CD14-positive monocyte (primary cell): ENCODE data around the gene SEC23A. TPM values are rescaled to one million over a fixed set of nuclear protein-coding genes. Genes with fewer than 3 reads are reported as not detected.
"Not testable (repeated sequence)": the region's sequence is repeated elsewhere in the genome, so short reads cannot be mapped to it uniquely, and the experiment has no call there.

Experiments used
- DNase-seq, 3 donors: peaks; one replicate each; pipeline ENCODE4 v3.0.0-alpha.2; 2011 to 2022
- H2AFZ ChIP-seq: 2 replicates; pipeline ENCODE4 v1.6.0; 2012; ENCODE audit warnings: mild to moderate bottlenecking, low read depth, low read length, inconsistent platforms; ENCODE audit not compliant: insufficient read depth, poor library complexity, severe bottlenecking
- H3K27ac ChIP-seq, 2 donors: 1 replicate in 1 of 2; 2 replicates in 1 of 2; pipeline ENCODE4 v1.5.1; 2012 to 2013; ENCODE audit warnings: low read length in 2 of 2, control low read depth in 1 of 2, inconsistent platforms in 1 of 2, low read depth in 1 of 2, mild to moderate bottlenecking in 1 of 2
- H3K27me3 ChIP-seq, 2 donors: one replicate each; pipeline versions ENCODE4 v1.6.0 to v1.6.1; 2011 to 2013; ENCODE audit warnings: low read length in 2 of 2; ENCODE audit not compliant: control insufficient read depth in 2 of 2, insufficient read depth in 2 of 2
- H3K36me3 ChIP-seq, 2 donors: replicated peaks in 1 of 2; 1 replicate in 1 of 2; 2 replicates in 1 of 2; pipeline versions ENCODE4 v1.5.1 to v1.6.1; 2012 to 2013; ENCODE audit warnings: low read length in 2 of 2, control low read depth in 1 of 2, inconsistent platforms in 1 of 2, mild to moderate bottlenecking in 1 of 2; ENCODE audit not compliant: insufficient read depth in 2 of 2, control insufficient read depth in 1 of 2
- H3K4me1 ChIP-seq, 2 donors: 1 replicate in 1 of 2; 2 replicates in 1 of 2; pipeline versions ENCODE4 v1.5.1 to v1.6.1; 2012 to 2013; ENCODE audit warnings: low read length in 2 of 2, control low read depth in 1 of 2, inconsistent platforms in 1 of 2, mild to moderate bottlenecking in 1 of 2, moderate library complexity in 1 of 2; ENCODE audit not compliant: insufficient read depth in 2 of 2, control insufficient read depth in 1 of 2
- H3K4me2 ChIP-seq: replicated peaks from 2 replicates; pipeline ENCODE3; 2012; ENCODE audit warnings: low read length, moderate library complexity, mild to moderate bottlenecking; ENCODE audit not compliant: poor library complexity, severe bottlenecking; ENCODE audit errors: extremely low read depth
- H3K4me3 ChIP-seq, 3 experiments: fragments of 200-600 bp in 1 of 3; sonication (generic) in 1 of 3; replicated peaks in 1 of 3; 1 replicate in 2 of 3; 2 replicates in 1 of 3; pipeline ENCODE4 v1.5.1; 2011 to 2013; ENCODE audit warnings: low read length in 3 of 3, mild to moderate bottlenecking in 3 of 3, control low read depth in 2 of 3, low read depth in 2 of 3, inconsistent platforms in 1 of 3, moderate library complexity in 1 of 3
- H3K79me2 ChIP-seq: 2 replicates; pipeline ENCODE4 v1.6.0; 2012; ENCODE audit warnings: mild to moderate bottlenecking, control low read depth, inconsistent platforms, low read length, moderate library complexity; ENCODE audit not compliant: insufficient read depth
- H3K9ac ChIP-seq: 2 replicates; pipeline ENCODE4 v1.6.0; 2017; ENCODE audit warnings: low read length, mild to moderate bottlenecking; ENCODE audit not compliant: insufficient read depth, poor library complexity, severe bottlenecking
- H3K9me3 ChIP-seq, 2 donors: replicated peaks in 1 of 2; 1 replicate in 1 of 2; 2 replicates in 1 of 2; pipeline versions ENCODE4 v1.5.1 to v1.6.1; 2012 to 2013; ENCODE audit warnings: low read length in 2 of 2, control low read depth in 1 of 2; ENCODE audit not compliant: control insufficient read depth in 1 of 2, insufficient read depth in 1 of 2
- H4K20me1 ChIP-seq: 2 replicates; pipeline ENCODE4 v1.6.0; 2012; ENCODE audit warnings: mild to moderate bottlenecking, low read length, control low read depth, moderate library complexity; ENCODE audit not compliant: insufficient read depth
- H3K27ac Mint-ChIP-seq, 7 donors: one replicate each; pipeline ENCODE4 v1.8.0; 2020; ENCODE audit warnings: mild to moderate bottlenecking in 7 of 7, mixed read lengths in 7 of 7, moderate library complexity in 6 of 7, inconsistent platforms in 2 of 7
- H3K27me3 Mint-ChIP-seq, 3 donors: one replicate each; pipeline ENCODE4 v1.8.0; 2021 to 2022; ENCODE audit warnings: low read depth in 3 of 3, mild to moderate bottlenecking in 3 of 3, mixed read lengths in 3 of 3, moderate library complexity in 3 of 3, inconsistent platforms in 1 of 3
- H3K36me3 Mint-ChIP-seq, 2 donors: one replicate each; pipeline ENCODE4 v1.8.0; 2020; ENCODE audit warnings: mixed read lengths in 2 of 2, inconsistent platforms in 1 of 2, mild to moderate bottlenecking in 1 of 2
- H3K4me1 Mint-ChIP-seq: one replicate; pipeline ENCODE4 v1.8.0; 2020; ENCODE audit warnings: mild to moderate bottlenecking, mixed read lengths
- H3K4me3 Mint-ChIP-seq, 2 donors: one replicate each; pipeline ENCODE4 v1.8.0; 2020; ENCODE audit warnings: mild to moderate bottlenecking in 2 of 2, mixed read lengths in 2 of 2, moderate library complexity in 1 of 2
- H3K9me3 Mint-ChIP-seq, 7 donors: one replicate each; pipeline ENCODE4 v1.8.0; 2020 to 2022; ENCODE audit warnings: mixed read lengths in 7 of 7, mild to moderate bottlenecking in 6 of 7, moderate library complexity in 6 of 7, inconsistent platforms in 2 of 7
- WGBS: methylation state at CpG from one replicate; pipeline ENCODE4 v1.1.5; 2013; ENCODE audit warnings: missing lambda C conversion rate; ENCODE audit not compliant: insufficient coverage; 5-methylcytosine and 5-hydroxymethylcytosine counted together
- intact Hi-C, 2 donors: fragments of 100-400 bp; cut with micrococcal nuclease; formaldehyde crosslinking; loops; one replicate each; pipeline versions ENCODE4 v1.15.0 to v1.15.1; 2023
- polyA plus RNA-seq, 3 donors: library from polyadenylated mRNA; depleted of rRNA in 1 of 3; unstranded in 2 of 3; stranded (reverse) in 1 of 3; fragments of 300-500 nt in 2 of 3; fragments of >200 nt in 1 of 3; fragmentation: Illumina TruSeq in 2 of 3; gene quantifications; 1 replicate in 2 of 3; 2 replicates in 1 of 3; pipeline ENCODE4 v1.2.3, GENCODE V29; 2012 to 2021
- TF ChIP-seq, protein P1 (sequence below): fragments of 200-600 bp; IDR thresholded peaks from one replicate; pipeline ENCODE4 v1.8.0; 2022; ENCODE audit warnings: antibody characterized with exemption, mild to moderate bottlenecking

SEC23A gene
- polyA plus RNA-seq, 3 donors, result 13.8 to 37.3 (median 36.4) TPM

DNA sequence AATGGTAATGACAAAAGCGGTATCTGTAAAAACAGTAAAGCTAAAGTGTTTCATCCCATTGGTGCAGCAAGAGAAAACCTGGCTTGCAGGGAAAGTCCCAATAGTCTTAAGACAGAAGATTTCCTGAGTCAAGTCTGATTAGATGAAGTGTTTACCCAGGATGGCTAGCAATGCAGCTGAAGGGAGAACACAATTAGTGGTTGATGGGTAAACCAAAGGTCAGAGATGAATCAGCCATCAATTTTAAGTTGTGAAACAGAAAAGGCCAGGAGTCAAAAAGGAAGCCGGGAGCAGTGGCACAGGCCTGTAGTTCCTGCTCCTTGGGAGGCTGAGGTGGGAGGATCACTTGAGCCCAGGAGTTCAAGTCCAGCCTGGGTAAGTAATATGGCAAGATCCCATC, 52.6 kb downstream of the SEC23A start:
- peaks cover 79 to 95% of the 10 kb centered on the region in 2 donors for H3K36me3 Mint-ChIP-seq
- Histone ChIP-seq H3K4me1 (no peaks in the 10 kb centered on the region), H3K4me3 (no peak overlapping the region), H3K9me3 (peaks cover 6 to 9% of the 10 kb centered on the region in 2 donors), H3K27me3 (no peaks in the 10 kb centered on the region), H3K36me3 (peaks cover 85 to 96% of the 10 kb centered on the region in 2 donors), H3K27ac (no peak overlapping the region), H3K9ac (no peak overlapping the region), H3K4me2 (no peak overlapping the region), H3K79me2 (no peaks in the 10 kb centered on the region), H4K20me1 (no peaks in the 10 kb centered on the region), H2AFZ (no peak overlapping the region)
- intact Hi-C loops, result no loop called here
- WGBS, result 100% methylated on average over 2 of the region's 2 CpGs
- DNase-seq, result no peak
- H3K4me3 Mint-ChIP-seq, result no peak overlapping the region
- no peaks in the 10 kb centered on the region for H3K4me1 Mint-ChIP-seq
- peaks cover 12 to 22% (median 15%) of the 10 kb centered on the region in 7 donors for H3K9me3 Mint-ChIP-seq
- H3K27ac Mint-ChIP-seq, result peak overlapping the region in 2 of 7 donors; percentile 9 to 42
- TF ChIP-seq, protein P1, sequence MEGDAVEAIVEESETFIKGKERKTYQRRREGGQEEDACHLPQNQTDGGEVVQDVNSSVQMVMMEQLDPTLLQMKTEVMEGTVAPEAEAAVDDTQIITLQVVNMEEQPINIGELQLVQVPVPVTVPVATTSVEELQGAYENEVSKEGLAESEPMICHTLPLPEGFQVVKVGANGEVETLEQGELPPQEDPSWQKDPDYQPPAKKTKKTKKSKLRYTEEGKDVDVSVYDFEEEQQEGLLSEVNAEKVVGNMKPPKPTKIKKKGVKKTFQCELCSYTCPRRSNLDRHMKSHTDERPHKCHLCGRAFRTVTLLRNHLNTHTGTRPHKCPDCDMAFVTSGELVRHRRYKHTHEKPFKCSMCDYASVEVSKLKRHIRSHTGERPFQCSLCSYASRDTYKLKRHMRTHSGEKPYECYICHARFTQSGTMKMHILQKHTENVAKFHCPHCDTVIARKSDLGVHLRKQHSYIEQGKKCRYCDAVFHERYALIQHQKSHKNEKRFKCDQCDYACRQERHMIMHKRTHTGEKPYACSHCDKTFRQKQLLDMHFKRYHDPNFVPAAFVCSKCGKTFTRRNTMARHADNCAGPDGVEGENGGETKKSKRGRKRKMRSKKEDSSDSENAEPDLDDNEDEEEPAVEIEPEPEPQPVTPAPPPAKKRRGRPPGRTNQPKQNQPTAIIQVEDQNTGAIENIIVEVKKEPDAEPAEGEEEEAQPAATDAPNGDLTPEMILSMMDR, result no peak
- H3K27me3 Mint-ChIP-seq, result no peaks in the 10 kb centered on the region

DNA sequence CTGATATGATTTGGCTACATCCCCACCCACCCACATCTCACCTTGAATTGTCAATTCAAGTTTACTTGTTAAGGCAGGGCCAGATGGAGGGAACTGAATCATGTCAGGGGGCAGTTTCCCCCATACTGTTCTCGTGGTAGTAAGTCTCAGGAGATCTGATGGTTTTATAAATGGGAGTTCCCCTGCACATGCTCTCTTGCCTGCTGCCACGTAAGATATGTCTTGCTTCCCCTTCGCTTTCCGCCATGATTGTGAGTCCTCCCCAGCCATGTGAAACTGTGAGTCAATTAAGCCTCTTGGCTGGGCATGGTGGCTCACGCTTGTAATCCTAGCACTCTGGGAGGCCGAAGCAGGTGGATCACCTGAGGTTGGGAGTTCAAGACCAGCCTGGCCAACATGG, 57.1 kb downstream of the SEC23A start:
- H3K9me3 ChIP-seq, H3K9me3 Mint-ChIP-seq, H3K4me2 ChIP-seq, H2AFZ ChIP-seq, H3K9ac ChIP-seq, DNase-seq, H3K4me3 ChIP-seq, H3K4me3 Mint-ChIP-seq, H3K4me1 Mint-ChIP-seq, H3K27me3 Mint-ChIP-seq, intact Hi-C loops, H4K20me1 ChIP-seq, H3K27ac ChIP-seq, H3K27me3 ChIP-seq, H3K79me2 ChIP-seq, H3K4me1 ChIP-seq: not testable (repeated sequence)
- peaks cover 61 to 80% of the 10 kb centered on the region in 2 donors for H3K36me3 Mint-ChIP-seq
- peak overlapping the region in 1 of 7 donors; percentile 56 for H3K27ac Mint-ChIP-seq
- H3K36me3 ChIP-seq, result peaks cover 80 to 90% of the 10 kb centered on the region in 2 donors
- WGBS, result 100% methylated on average over 4 of the region's 6 CpGs
